LNCaP clone FGC (cell line): Measurements from ENCODE around the gene PSMG1.
"Not testable (repeated sequence)": the region's sequence is repeated elsewhere in the genome, so short reads cannot be mapped to it uniquely, and the experiment has no call there.

Experiments
- DNase-seq: peaks from one replicate; pipeline ENCODE4 v3.0.0-alpha.2; 2011; ENCODE audit warnings: low read depth
- H3K4me3 ChIP-seq: 2 replicates; pipeline ENCODE4 v1.5.1; 2011; ENCODE audit warnings: mild to moderate bottlenecking, low read depth, low read length, control low read depth
- CTCF ChIP-seq: IDR thresholded peaks from 2 replicates; pipeline ENCODE4 v1.5.1; 2012; ENCODE audit warnings: mild to moderate bottlenecking; ENCODE audit not compliant: control insufficient read depth, insufficient read depth; ENCODE audit errors: extremely low read depth

PSMG1 gene

GRCh38 chr21:39183272-39184049 is at the start of gene PSMG1:
PSMG1 (minus strand) TSS chr21:39183451; CDS start chr21:39183385, 66 bp downstream.
- TF ChIP-seq CTCF = no peak
- peak within 1 kb of the TSS; percentile 85 for H3K4me3 ChIP-seq
- peak; percentile 77 for DNase-seq

DNA sequence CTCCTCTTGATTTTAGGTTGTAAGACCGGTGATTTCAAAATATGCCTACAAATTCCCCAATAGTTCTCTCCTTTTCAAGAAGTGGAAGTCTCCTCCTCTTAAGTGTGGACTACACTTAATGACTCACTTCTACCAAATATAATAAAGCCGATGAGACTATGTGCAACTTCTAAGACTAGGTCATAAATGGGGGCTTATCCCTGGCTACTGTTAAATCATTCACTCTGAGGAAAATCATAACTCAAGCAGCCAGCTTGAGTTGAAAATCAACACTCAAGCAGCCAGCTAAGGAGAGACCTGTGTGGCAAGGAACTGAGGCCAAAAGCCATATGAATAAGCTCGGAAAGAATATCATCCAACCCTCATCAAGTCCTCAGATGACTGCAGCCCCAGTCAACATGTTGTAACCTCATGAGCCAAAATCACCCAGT is 49.6 kb upstream of the PSMG1 start:
- peak; percentile 78 for DNase-seq
- no peak for TF ChIP-seq CTCF
- no peak overlapping the region for H3K4me3 ChIP-seq

DNA sequence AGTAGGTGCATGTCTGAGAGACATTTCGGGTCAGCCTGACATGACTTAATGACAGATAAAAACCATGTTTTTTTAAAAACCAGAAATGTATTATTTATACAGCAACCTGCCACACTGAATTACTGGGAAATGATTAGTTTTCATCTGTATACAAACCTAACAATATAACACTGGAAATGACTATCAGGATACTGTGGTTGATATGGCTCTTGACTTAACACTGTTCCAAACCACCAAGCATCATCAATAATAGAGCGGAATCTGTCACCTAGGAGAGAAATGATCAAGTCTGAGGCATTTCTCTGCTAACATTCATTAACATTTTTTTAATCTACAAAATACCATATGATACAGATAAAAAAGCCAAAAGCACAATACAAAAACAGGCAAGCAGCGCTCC is 41.7 kb upstream of the PSMG1 start:
- no peak for TF ChIP-seq CTCF
- DNase-seq = no peak

DNA sequence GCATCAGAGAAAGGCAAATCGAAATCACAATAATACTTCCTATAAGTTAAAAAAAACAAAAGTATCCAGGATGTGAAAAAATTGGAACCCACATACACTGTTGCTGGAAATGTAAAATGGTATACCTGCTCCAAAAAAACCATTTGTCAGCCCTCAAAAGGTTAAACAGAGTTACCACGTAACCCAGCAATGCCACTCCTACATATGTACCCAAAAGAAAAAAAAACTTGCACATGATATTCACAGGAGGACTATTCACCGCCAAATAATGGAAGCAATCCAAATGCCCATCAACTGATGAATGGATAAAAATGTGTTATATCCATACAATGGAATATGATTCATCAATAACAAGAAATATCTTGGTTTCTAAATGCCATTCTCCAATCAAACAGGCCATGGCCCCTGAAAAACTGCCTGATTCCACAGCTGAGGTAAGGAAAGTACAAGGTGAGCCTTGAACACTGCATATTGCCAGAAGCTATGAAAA is 38.8 kb upstream of the PSMG1 start:
- H3K4me3 ChIP-seq = no peak overlapping the region
- DNase-seq = no peak
- no peak for TF ChIP-seq CTCF

More for the DNA sequence above, 41.7 kb upstream of the PSMG1 start:
- H3K4me3 ChIP-seq = no peak overlapping the region

- no peak for TF ChIP-seq CTCF
- no peak overlapping the region for H3K4me3 ChIP-seq
- DNase-seq = no peak
These were observed 38.2 kb upstream of the PSMG1 start for GRCh38 chr21:39221282-39221996.

DNA sequence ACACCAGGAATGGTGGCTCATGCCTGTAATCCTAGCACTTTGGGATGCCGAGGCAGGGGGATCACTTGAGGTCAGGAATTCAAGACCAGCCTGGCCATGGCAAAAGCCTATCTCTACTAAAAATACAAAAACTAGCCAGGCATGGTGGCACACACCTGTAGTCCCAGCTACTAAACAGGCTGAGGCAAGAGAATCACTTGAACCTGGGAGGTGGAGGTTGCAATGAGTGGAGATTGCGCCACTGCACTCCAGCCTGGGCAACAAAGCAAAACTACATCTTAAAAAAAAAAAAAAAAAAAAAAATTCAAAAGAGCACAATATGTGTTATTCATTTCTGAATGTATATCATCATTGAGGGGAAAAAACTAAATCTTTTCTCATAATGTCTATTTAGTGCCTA is 37.6 kb upstream of the PSMG1 start:
- not testable (repeated sequence) for H3K4me3 ChIP-seq, DNase-seq

DNA sequence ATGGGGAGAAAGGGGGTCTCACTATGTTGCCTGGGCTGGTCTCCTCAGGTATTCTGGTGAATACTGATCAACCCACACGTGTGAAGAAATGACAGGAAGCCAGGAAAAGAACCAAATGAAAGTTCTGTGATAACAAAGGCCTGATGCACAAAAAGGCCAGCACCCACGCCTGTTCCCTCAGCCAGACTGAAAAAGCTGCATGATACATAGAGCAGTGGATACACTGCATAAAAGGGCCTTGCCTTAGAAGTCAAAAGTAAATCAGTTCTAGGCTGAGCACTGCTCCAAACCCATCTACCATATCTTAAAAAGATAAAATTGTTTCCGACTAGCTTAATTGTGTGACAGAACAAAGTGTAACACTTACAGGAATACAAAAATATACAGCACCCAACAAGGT is 36.9 kb upstream of the PSMG1 start:
- no peak for DNase-seq
- no peak overlapping the region for H3K4me3 ChIP-seq
- TF ChIP-seq CTCF = no peak
